ENCODE data around the gene SELENOW.
"Not testable (repeated sequence)": the region's sequence is repeated elsewhere in the genome, so short reads cannot be mapped to it uniquely, and the experiment has no call there.

DNA sequence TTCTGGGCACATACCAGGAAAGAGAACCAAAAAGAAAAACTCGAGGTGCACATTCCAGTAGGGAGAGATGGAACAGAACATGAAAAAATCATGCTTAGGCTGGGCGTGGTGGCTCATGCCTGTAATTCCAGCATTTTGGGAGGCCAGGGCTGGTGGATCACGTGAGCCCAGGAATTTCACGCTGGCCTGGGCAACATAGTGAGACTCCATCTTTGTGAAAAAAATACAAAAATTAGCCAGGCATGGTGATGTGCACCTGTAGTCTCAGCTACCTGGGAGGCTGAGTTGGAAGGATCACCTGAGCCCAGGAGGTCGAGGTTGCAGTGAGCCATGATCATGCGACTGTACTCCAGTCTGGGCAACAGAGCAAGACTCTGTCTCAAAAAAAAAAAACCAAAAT lies 7.2 kb upstream of the SELENOW start:
- TF ChIP-seq CTCF, POLR2A (IDR thresholded peaks at IDR 0.05): not testable (repeated sequence)

Measured in lower leg skin (tissue), 3 donors.